Measurements from ENCODE around the gene BLMH. TPM values are rescaled to one million over a fixed set of nuclear protein-coding genes. Genes with fewer than 3 reads are reported as not detected.
"Not testable (repeated sequence)": the region's sequence is repeated elsewhere in the genome, so short reads cannot be mapped to it uniquely, and the experiment has no call there.

BLMH gene
- polyA plus RNA-seq, 1 donor = 36.7 TPM

DNA sequence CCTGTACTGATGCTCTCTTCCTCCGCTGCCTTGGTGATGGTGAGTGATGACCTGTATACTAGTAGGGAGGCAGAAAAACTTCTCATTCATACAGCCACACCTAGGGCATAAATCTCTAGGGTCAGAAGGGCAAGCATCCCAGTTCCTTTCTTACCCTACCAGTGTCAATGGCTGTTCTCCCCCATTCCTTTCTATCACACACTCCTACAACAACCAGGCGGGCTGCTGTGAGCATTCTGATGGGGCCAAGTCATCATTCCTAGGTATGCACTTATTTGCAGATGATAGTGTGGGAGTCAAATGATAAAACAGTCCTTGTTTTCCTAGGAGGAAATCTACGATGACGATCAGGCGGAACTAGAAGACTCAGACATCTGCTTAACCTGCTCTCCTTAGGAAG, 42.3 kb downstream of the BLMH start:
- DNase-seq (ENCODE audit: low read depth) = no peak

DNA sequence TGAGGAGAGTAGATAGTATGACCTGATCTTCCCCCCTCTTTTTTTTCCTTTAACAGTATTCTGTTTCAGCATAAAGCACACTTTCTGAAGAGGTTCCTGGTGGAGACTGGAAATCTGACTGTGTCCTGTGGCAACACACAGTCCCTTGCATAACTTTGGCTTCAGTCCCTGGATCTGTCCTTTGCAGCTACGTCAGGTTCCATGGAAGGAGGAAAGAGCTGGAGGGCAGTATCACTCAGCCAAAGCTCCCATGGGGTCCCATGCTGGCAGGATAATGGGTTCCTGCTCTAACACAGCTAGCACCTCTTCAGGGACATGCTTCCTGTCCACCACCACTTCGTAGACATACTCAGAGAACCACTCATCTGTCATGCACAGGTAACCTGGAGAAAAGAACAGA, 43.0 kb downstream of the BLMH start:
- DNase-seq (ENCODE audit: low read depth) = no peak

DNA sequence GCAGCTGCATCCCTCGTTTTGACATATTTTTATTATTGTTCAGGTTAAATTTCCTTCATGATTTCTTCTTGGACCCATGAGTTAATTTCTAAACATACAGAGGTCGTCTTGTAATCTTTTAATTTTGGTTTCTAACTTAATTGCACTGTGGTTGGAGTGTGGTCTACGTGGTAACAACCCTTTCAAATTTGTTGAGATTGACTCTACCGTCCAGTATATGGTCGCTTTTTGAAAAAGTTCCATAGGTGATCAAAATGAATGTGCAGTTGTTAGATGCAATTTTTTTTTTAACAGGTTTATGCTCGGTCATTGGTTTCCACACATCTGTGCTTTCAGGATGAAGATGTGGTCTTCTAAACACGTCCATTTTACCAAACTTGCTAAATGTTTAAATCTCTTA, 45.3 kb downstream of the BLMH start:
- no peak for DNase-seq (ENCODE audit: low read depth)

DNA sequence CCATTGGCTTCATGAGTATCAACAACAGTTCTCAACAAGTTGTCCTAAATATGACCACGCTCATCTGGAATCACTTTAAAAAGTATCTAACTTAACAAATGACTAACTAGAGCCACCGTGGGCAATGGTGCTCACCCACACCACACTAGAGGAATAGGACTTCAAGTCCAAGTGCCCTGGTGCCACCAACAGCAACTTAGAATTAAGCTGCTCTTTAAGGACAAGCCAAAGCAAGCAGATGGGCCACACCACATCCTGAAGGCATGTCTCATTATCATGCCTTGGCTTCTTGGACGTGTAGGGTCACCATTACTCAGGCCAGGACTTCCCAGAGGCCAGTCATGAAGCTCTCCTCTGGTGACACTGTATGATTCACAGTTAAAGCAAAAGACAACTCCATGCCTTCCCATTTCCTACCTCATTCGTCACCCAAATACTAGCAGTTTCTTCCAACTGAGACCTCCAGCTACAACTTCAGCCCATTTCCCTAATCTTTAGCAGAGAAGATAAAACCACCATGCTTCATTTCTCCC, 46.8 kb downstream of the BLMH start:
- no peak for DNase-seq (ENCODE audit: low read depth)

DNA sequence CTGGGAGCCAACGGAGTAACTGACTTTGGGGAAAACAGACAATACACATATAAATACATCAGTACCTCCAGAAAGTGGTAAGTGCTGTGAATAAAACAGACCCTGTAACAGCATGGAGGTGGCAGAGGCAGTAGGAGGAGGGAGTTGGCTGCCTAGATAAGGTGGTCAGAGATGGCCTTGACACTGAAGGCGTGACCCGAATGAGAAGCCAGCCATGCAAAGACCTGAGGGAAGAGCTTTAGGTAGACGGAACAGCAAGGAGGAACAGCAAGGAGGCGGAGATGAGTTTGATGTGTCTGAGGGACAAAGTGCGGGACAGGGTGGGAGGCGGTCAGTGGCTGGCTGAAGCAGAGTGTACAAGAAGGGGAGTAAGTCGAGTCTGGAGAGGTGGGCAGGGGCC, 48.2 kb downstream of the BLMH start:
- DNase-seq (ENCODE audit: low read depth) = no peak

DNA sequence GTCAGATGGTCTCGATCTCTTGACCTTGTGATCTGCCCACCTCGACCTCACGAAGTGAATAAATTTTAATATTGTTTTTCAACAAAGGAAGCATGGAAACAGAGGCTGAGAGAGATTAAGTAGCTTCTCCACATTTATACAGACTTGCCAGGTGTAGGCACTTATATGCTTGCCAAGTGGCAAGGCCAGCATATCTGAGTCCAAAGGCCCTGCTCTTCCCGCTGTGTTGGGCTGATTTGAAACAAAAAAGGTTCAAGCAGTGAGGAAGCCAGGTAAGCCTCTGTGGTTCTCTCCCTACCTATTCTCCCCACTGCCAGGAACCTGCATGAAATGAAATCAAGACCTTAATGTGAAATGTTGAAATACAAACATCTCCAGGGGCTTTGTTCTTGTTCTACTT, 48.7 kb downstream of the BLMH start:
- no peak for DNase-seq (ENCODE audit: low read depth)

DNA sequence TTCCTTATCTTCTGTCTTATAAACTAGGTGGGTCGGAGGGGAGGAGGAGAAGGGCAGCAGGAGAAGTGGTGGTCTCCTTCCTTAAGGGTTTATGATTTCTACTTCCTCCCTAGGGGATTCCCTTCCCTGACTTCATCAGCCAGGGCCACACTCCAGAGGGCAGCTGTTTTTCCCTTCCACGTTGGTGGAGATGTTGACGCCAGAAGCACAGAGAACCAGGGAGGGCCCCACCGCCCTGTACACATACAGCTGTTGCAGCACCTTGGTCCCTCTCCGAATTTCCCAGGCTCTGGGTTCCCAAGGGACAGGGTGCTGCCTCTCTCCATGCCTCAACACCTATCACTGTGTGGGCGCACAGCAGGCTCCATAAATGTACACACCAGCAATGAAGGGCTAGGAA, 50.7 kb downstream of the BLMH start:
- no peak for DNase-seq (ENCODE audit: low read depth)

DNA sequence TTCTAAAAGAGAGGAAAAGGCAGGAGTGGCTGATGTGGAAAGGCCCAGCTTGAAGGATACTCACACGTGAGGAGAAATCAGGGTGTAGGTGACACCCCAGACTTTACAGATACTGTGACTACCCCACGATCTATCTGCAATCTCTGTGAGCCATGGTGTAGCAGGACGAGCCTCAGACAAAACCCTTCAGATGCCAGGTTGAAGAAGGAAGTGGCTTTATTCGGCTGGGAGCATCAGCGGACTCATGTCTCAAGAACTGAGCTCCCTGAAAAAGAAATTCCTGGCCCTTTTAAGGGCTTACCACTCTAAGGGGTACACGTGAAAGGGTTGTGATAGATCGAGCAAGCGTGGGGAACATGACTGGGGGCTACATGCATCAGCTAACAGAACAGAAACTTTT, 51.6 kb downstream of the BLMH start:
- DNase-seq (ENCODE audit: low read depth) = no peak

DNA sequence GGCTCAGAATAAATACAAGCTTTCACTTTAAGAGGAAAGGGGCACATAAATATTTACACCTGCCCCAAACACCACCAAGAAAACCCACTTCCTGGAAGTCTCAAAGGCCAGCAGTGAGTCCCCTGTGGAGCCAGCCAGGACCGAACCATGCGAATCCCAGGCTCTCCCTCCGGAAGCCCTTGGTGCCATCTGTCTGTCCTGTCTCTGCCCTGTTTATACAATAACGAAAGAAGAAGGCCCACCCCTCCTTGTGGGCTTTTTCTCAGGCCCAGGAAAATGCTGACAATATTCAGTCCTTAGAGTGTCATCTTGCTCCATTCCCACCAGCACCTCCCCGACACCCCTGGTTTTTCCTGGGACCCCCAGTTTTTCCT, 52.7 kb downstream of the BLMH start:
- no peak for DNase-seq (ENCODE audit: low read depth)

DNA sequence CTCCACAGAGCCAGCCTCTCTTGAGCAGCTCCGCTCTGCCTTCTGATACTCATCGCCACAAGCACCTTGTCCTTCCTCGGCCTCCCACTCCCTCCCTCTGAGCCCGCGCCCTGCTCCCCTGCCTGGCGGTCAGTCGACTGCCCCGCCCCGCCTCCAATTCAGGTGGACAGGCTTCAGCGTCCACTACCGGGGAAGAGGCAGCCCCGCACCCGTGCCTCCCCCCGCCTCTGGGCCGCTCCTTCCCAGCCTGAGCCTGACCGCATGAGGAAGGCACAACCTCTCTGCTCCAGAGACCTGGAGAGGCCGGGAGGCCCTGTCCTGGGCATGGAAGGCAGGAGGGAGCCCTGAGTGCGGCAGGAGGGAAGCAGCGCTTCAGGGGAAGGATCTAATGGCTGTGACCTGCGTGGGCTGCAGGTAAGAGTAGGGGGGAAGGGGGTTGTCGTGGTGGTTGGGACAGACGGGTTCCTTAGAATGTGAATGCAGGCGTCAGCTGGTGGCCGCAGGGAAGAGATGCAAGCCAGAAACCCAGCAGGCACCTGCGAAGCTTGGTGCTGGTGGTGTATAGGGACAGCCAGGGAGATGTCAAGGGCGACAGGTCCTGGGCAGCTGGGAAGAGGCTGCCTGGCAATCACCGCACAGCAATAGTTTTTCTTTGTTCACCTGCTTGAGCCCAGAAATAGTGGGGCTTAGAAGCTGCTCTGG, 53.2 kb downstream of the BLMH start:
- DNase-seq (ENCODE audit: low read depth) = no peak

DNA sequence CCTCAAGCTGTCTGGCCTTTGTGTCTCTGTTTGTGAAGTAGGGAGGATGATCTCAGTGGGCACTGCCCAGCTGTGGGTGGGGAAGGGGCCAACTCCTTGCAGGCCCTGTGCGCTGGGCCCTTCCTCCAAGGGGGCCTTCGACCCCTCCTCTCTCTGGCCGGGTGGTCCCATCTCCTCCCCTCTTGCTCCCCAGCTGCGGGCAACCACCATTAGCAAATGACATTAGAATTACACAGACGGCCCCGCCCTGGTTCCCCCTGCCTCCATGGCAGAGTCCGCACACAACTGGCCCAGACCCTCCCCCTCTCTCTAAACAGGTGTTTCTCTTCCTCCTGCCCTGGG, 53.8 kb downstream of the BLMH start:
- no peak for DNase-seq (ENCODE audit: low read depth)

DNA sequence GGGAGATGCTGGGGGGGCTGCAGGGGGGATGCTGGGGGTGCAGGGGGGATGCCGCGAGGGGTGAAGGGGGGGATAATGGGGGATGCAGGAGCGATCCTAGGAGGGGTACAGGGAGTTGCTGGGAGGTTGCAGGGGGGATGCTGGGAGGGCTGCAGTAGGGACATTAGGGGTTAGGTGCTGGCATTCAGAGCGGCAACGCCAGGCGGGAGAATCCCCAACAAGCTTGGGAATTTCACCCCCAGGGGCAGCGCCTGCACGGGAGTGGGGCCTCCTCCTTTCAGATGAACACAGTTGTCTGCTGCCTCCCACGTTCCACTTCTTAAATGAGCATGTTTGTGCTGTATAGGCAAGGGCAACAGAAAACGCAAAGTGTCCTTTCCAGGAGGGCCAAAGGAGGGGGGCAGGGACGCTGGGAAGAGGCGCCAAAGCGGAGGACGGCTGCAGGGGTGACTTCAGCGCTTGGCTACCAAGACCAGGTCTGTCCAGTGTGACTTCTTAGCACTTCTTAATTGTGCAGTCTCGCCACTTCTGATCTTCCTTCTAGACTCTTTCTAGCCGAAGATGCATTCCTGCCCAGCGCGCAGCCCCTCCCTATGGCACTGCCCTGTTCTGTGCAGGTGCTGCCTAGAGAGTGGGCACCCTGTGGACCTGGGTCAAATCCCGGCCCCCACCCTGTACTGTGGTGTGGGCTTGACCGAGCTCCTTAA, 54.3 kb downstream of the BLMH start:
- no peak for DNase-seq (ENCODE audit: low read depth)

DNA sequence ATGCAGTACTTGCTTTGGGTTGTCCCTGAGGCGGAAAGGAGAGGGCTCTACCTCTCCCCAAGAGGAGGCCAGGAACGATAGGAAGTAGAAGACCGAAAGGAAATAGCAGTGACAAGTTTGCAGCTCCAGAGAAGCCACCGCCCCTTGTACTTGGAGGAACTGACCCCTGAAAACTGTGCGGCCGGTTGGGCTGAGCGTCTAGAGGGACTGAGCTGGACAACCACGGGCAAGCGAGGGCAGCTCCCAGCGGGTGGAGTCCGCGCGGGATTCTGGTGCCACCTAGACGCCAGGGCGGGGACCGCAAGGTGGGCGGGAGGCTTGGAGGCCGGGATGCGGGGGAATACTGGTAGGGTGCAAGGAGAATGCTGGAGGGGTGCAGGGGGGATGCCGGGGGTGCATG, 55.0 kb downstream of the BLMH start:
- DNase-seq (ENCODE audit: low read depth) = no peak

DNA sequence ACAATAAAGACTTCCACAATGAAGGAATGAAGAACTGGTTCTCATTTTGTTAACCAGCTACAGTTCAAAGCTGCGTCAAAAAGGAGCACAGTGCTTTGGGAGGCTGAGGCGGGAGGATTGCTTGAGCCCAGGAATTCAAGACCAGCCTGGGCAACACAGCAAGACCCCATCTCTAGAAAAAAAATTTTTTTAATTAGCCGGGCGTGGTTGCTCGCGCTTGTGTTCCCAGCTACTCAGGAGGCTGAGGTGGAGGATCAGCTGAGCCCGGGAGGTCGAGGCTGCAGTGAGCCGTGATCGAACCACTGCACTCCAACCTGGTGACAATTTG, 55.5 kb downstream of the BLMH start:
- DNase-seq (ENCODE audit: low read depth) = no peak

DNA sequence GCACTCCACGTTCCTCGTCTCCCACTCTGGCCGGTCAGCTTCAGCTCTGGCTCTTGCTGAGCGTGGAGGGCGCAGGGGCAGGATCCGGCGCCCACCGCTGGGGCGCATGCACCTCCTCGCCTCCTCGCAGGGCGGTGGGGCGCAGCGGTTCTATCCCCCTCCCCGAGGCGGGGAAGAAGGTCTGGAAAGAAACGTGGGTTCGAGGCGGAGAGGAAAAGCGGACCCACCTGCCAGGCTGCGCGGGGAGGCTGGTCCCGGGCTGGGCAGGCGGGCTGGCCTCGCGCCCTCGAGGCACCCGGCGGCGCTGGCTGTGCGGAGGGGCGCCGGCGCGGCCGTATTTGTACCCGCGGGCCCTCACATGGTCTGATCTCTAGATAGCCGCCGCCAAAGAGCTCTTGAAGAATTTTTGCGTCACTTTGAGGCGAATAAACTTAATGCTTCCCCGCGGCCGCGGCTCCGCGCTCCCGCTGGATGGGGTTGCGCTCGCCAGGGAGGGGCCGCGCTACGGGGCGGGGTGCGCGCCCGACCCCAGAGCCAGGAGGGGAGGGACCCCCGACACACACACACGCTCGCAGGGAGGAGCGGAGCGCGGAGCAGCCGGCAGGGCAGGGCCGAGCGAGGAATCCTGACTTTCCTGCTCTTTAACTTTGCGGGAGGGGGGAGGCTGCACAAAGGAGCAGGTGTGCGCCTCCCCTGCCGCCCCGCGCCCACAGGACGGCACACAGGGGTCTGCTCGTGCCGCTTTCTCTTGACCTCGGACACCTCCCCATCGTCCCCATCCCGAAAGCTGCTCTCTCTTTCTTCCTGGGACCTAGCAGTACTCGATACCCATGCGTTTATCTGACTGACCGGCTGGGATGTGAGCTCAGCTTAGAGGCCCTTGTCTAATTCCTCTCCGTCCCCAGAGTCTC, 56.1 kb downstream of the BLMH start, which contains the start of gene SLC6A4:
Gene SLC6A4, minus strand, starts transcription at position 312 of the 911 bp plus-strand sequence. CDS start 13,739 bp downstream, outside the sequence.
- no peak for DNase-seq (ENCODE audit: low read depth)

DNA sequence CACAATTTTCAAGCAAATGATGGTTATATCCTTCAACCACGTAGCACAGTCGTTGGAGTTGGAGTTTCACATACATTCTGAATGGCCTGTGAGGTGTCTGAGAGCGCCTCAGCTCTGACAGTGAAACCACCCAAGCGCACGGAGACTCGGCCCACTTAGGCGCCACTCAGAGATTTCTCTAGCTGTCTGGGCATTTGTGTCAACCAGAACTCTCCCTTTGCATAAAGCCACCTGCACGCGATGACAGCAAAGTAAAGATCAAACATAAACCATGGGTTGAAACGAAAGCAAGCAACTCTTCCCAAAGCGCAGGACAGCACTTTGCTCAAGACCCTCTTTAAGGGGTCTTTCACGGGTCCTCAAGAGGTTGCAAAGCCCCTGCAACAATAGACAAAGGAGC, 56.8 kb downstream of the BLMH start:
- no peak for DNase-seq (ENCODE audit: low read depth)

DNA sequence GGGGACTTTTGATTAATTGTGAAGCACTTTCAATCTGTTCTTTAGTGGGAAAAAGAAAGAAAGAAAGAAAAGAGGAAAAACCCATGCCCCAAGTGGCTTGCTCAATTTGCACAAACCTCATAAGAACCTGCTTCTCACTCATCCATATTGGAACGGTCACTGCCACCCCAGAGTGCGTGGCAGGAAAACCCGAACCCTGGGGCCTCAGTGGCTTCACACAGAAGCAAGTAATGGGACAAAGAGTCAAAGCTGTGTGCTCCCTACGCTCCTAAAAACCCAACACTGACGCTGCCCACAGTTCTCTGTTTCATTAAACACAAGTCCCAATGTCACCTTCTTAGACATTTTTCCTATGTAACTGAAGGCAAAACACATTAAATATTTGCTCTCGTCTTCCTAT, 57.4 kb downstream of the BLMH start:
- no peak for DNase-seq (ENCODE audit: low read depth)

DNA sequence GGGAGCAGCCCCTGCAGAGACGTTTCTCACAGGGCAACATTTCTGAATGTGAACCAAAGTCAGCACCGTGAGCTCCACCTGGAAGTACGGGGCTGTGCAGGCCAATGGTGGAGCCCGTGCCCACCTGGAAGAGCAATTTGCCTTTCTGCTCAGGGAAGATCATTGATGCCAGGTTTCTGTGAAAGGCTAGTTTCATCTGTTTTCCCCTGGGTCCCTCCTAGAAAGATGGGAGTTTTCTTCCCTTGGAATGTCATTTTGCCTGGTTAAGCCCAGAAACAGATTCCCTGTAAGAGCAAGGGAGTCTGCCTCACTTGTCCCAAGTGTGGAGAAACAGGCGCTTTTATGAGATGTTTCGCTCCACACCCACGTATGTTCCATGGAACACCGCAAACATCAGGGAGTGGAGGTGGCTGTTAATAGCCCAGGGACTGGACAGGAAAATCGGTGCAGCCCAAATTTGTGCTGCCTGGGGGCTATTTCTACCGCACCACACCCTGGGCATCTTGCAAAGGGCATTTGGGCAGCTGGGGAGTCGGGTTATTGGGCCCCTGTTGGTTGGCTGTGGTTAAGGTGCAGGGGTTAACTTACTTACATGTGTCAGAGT, 58.8 kb downstream of the BLMH start:
- DNase-seq (ENCODE audit: low read depth) = no peak

DNA sequence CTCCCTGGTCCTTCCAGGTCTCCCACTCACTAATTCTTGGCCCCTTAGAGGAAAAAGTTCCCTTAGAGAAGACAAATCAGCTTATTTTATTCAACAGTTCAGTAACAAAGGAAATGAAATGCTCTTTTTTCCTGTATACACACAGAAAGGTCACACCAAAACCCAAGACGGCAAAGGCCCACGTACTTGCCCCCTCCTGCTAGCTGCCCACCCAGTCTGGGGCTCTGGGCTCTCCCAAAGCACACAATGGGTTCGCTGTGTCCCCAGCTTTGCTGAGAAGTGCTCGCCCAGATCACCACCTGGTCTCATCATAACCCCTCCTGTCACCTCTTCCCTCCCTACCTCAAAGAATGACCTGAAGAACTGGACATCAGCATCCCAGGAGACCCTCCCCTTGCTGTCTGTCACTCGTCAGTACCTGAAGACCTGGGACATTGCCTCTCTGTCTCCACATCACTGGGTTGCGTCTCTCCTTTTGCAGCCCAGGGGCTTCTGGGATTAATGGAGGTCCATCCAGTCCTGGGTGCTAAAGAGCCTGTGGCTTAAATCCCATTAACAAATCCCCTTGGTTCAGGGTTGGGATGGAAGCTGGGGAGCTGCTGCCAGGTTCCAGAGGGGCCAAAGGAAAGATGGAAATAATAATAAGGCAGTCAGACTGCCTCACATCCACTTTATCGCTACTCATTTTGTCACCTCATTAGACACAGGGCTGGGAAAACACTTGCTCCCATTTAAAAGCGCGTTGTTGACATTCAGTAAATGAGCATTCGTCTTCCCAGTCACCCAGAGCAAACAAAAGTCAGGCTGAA, 59.5 kb downstream of the BLMH start:
- DNase-seq (ENCODE audit: low read depth) = no peak

DNA sequence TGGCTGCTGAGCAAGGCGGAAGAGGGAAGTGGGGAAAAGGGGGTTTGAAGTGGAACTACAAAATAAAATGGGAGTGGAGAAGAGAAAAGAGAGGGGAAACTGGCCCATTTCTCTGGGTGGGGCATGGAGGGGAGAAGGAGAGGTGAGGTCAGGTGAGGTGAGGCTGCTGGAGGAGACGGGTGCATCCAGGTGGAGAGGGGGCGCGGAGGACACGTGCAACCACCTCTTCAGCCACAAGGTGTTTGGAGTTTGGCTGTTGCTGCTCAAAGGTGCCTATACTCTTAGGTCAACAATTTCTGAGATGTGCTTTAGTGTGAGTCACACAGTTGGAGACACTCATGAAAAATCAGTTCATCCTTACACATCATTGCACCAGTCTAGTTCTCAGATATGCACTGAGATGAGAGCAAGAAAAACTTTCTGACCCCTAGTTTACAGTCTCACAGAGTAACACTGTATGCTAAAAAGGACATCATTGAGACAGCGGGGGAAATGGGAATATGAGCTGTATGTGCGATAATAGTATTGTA, 61.1 kb downstream of the BLMH start:
- DNase-seq (ENCODE audit: low read depth) = no peak

DNA sequence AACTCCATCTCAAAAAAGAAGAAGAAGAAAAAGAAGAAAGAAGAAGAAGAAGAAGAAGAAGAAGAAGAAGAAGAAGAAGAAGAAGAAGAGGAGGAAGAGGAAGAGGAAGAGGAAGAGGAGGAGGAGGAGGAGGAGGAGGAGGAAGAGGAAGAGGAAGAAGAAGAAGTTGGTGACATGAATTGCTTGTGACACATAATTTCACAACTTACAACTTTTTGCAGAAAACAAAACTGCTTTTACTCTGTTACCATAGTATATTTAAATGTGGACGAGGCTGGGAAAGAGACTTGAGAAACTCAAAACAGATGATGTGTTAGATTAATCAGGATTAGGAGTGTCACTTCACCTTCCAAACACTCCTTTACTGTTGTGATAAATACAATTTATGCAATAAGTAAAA, 61.7 kb downstream of the BLMH start:
- not testable (repeated sequence) for DNase-seq (ENCODE audit: low read depth)
